WTC11 (cell line): Measurements from ENCODE around the gene AP3B2. TPM values are rescaled to one million over a fixed set of nuclear protein-coding genes. Genes with fewer than 3 reads are reported as not detected.

Experiments
- ATAC-seq: fragments of 200-7000 bp; cut with Tn5 transposase; 2 replicates; pipeline ENCODE4 v1.10.0; 2021; ENCODE audit warnings: mild to moderate bottlenecking, moderate library complexity
- CTCF ChIA-PET: fragments of 300-600 bp; sonication (Branson Sonifier 250); formaldehyde crosslinking; loops from one replicate; lab custom pipeline; 2021; ENCODE audit warnings: antibody characterized with exemption; lab: Charles Lee
- POLR2A ChIA-PET: fragments of 350-600 bp; sonication (Branson Sonifier 250); formaldehyde crosslinking; loops from one replicate; lab custom pipeline; 2021; ENCODE audit warnings: antibody characterized with exemption; lab: Charles Lee
- DNase-seq: peaks from one replicate; pipeline ENCODE4 v3.0.0; 2021; ENCODE audit warnings: low spot score
- H3K27ac Mint-ChIP-seq: 2 replicates; pipeline ENCODE4 v1.8.0; 2021; ENCODE audit warnings: mixed read lengths
- H3K27me3 Mint-ChIP-seq: 2 replicates; pipeline ENCODE4 v1.8.0; 2021; ENCODE audit warnings: low read depth, mild to moderate bottlenecking, moderate library complexity, mixed read lengths
- H3K36me3 Mint-ChIP-seq: 2 replicates; pipeline ENCODE4 v1.8.0; 2021; ENCODE audit warnings: mixed read lengths
- H3K4me1 Mint-ChIP-seq: 2 replicates; pipeline ENCODE4 v1.8.0; 2022; ENCODE audit warnings: mixed read lengths
- H3K4me3 Mint-ChIP-seq: 2 replicates; pipeline ENCODE4 v1.8.0; 2021; ENCODE audit warnings: mild to moderate bottlenecking, moderate library complexity, mixed read lengths
- H3K9me3 Mint-ChIP-seq: 2 replicates; pipeline ENCODE4 v1.8.0; 2021; ENCODE audit warnings: mixed read lengths
- AFF4 ChIP-seq: sonication (generic); formaldehyde crosslinking; IDR thresholded peaks from 2 replicates; pipeline ENCODE4 v1.8.1; 2023; ENCODE audit warnings: mild to moderate bottlenecking, missing genetic modification reagents, borderline replicate concordance
- ARID4B ChIP-seq: sonication (generic); formaldehyde crosslinking; IDR thresholded peaks from 2 replicates; pipeline ENCODE4 v1.8.0; 2023; ENCODE audit warnings: missing genetic modification reagents, mild to moderate bottlenecking, borderline replicate concordance
- CTCF ChIP-seq: fragments of 200-600 bp; IDR thresholded peaks from 2 replicates; pipeline ENCODE4 v1.8.0; 2022; ENCODE audit warnings: antibody characterized with exemption
- ELF4 ChIP-seq: sonication (generic); formaldehyde crosslinking; IDR thresholded peaks from 2 replicates; pipeline ENCODE4 v1.8.1; 2022; ENCODE audit warnings: low read depth, mild to moderate bottlenecking, moderate library complexity, missing genetic modification reagents
- IRF1 ChIP-seq: sonication (generic); formaldehyde crosslinking; IDR thresholded peaks from 2 replicates; pipeline ENCODE4 v1.8.0; 2023; ENCODE audit warnings: missing genetic modification reagents
- IRF2 ChIP-seq: sonication (generic); formaldehyde crosslinking; IDR thresholded peaks from 2 replicates; pipeline ENCODE4 v1.8.0; 2022; ENCODE audit warnings: low read depth, missing genetic modification reagents, borderline replicate concordance
- NR2C2 ChIP-seq: sonication (generic); formaldehyde crosslinking; IDR thresholded peaks from 2 replicates; pipeline ENCODE4 v1.8.0; 2022; ENCODE audit warnings: mild to moderate bottlenecking, missing genetic modification reagents
- PREB ChIP-seq: sonication (generic); formaldehyde crosslinking; IDR thresholded peaks from 2 replicates; pipeline ENCODE4 v1.8.1; 2022; ENCODE audit warnings: mild to moderate bottlenecking, missing genetic modification reagents, moderate library complexity, borderline replicate concordance
- USF1 ChIP-seq: sonication (generic); formaldehyde crosslinking; IDR thresholded peaks from 2 replicates; pipeline ENCODE4 v1.8.0; 2022; ENCODE audit warnings: mild to moderate bottlenecking, missing genetic modification reagents
- USF2 ChIP-seq: sonication (generic); formaldehyde crosslinking; IDR thresholded peaks from 2 replicates; pipeline ENCODE4 v1.8.1; 2023; ENCODE audit warnings: mild to moderate bottlenecking, missing genetic modification reagents, moderate library complexity
- ZNF219 ChIP-seq: sonication (generic); formaldehyde crosslinking; IDR thresholded peaks from 2 replicates; pipeline ENCODE4 v1.8.0; 2023; ENCODE audit warnings: missing genetic modification reagents, mild to moderate bottlenecking, borderline replicate concordance
- ZNF263 ChIP-seq: sonication (generic); formaldehyde crosslinking; IDR thresholded peaks from 2 replicates; pipeline ENCODE4 v1.8.1; 2022; ENCODE audit warnings: low read depth, mild to moderate bottlenecking, moderate library complexity, missing genetic modification reagents
- total RNA-seq: library from RNA; stranded (reverse); gene quantifications from 3 replicates; pipeline ENCODE4 v1.2.3, GENCODE V29; 2021
- TF ChIP-seq, protein P1 (sequence below): sonication (generic); formaldehyde crosslinking; IDR thresholded peaks from 2 replicates; pipeline ENCODE4 v1.8.1; 2023; ENCODE audit warnings: mild to moderate bottlenecking, missing genetic modification reagents
- TF ChIP-seq, protein P2 (sequence below): fragments of 250-450 bp; sonication (Bioruptor Pico); IDR thresholded peaks from 2 replicates; pipeline ENCODE4 v1.9.0; 2021; ENCODE audit warnings: mild to moderate bottlenecking
- TF ChIP-seq, protein P3 (sequence below): sonication (generic); formaldehyde crosslinking; IDR thresholded peaks from 2 replicates; pipeline ENCODE4 v1.8.1; 2023; ENCODE audit warnings: mild to moderate bottlenecking, moderate library complexity, missing genetic modification reagents

Gene AP3B2
- total RNA-seq, 1 experiment from 2014 or later: 17.7 TPM

- DNase-seq (no peak), ATAC-seq (no peak)
- Mint-ChIP-seq H3K9me3 (peaks cover 27% of the 10 kb centered on the region), H3K4me1 (peaks cover 6% of the 10 kb centered on the region), H3K4me3 (no peak overlapping the region), H3K27ac (no peak overlapping the region), H3K27me3 (peaks cover 28% of the 10 kb centered on the region), H3K36me3 (peaks cover 14% of the 10 kb centered on the region)
- ChIA-PET CTCF (no interaction called here), POLR2A (no interaction called here)
- TF ChIP-seq IRF1 (CRISPR knock-in tag) (no peak), NR2C2 (CRISPR knock-in tag) (no peak), USF2 (CRISPR knock-in tag) (no peak), ARID4B (CRISPR knock-in tag) (no peak), AFF4 (no peak), ZNF219 (no peak), USF1 (CRISPR knock-in tag) (no peak), ZNF263 (CRISPR knock-in tag) (no peak), CTCF (no peak), IRF2 (no peak), ELF4 (CRISPR knock-in tag) (no peak), PREB (no peak)
- TF ChIP-seq, protein P1, sequence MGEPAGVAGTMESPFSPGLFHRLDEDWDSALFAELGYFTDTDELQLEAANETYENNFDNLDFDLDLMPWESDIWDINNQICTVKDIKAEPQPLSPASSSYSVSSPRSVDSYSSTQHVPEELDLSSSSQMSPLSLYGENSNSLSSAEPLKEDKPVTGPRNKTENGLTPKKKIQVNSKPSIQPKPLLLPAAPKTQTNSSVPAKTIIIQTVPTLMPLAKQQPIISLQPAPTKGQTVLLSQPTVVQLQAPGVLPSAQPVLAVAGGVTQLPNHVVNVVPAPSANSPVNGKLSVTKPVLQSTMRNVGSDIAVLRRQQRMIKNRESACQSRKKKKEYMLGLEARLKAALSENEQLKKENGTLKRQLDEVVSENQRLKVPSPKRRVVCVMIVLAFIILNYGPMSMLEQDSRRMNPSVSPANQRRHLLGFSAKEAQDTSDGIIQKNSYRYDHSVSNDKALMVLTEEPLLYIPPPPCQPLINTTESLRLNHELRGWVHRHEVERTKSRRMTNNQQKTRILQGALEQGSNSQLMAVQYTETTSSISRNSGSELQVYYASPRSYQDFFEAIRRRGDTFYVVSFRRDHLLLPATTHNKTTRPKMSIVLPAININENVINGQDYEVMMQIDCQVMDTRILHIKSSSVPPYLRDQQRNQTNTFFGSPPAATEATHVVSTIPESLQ (CRISPR knock-in tag): no peak
- TF ChIP-seq, protein P2, sequence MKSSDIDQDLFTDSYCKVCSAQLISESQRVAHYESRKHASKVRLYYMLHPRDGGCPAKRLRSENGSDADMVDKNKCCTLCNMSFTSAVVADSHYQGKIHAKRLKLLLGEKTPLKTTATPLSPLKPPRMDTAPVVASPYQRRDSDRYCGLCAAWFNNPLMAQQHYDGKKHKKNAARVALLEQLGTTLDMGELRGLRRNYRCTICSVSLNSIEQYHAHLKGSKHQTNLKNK (CRISPR knock-in tag): no peak
- TF ChIP-seq, protein P3, sequence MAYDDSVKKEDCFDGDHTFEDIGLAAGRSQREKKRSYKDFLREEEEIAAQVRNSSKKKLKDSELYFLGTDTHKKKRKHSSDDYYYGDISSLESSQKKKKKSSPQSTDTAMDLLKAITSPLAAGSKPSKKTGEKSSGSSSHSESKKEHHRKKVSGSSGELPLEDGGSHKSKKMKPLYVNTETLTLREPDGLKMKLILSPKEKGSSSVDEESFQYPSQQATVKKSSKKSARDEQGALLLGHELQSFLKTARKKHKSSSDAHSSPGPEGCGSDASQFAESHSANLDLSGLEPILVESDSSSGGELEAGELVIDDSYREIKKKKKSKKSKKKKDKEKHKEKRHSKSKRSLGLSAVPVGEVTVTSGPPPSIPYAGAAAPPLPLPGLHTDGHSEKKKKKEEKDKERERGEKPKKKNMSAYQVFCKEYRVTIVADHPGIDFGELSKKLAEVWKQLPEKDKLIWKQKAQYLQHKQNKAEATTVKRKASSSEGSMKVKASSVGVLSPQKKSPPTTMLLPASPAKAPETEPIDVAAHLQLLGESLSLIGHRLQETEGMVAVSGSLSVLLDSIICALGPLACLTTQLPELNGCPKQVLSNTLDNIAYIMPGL (CRISPR knock-in tag): no peak
These were observed 4.3 kb upstream of the AP3B2 start for GRCh38 chr15:82714016-82714415.
